ENCODE results near the gene PI3.

The PI3 gene

DNA sequence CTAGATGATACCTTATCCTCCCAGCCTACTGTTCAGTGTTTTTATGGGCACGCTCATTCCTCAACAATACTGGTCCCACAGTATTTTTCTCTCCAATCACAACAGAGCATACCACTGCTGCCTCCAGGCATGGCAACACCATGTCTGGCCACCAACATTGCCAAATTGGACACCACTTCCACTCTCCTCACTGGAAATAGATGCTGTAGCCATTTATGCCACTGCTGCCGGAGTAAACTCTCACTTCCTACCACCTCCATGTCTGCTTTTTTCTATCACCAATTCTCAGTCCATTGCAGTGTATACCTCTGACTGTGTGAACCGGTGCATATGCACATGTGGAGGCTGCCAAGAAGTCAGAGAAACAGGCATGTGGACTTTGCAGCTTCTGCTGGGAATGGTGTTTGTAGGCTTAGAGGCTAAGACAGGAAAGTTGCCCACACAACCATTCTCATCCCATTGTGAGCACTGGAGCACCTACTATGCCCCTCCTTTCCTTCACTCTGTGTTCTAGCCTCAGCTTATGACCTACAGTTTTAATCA, 14.4 kb downstream of the PI3 start:
- DNase-seq, result no peak

GRCh38 chr20:45189861-45190260, 15.2 kb downstream of the PI3 start:
- no peak for DNase-seq

GRCh38 chr20:45191926-45192325, 17.2 kb downstream of the PI3 start:
- no peak for DNase-seq

- no peak for DNase-seq
These were observed 18.6 kb downstream of the PI3 start for GRCh38 chr20:45193331-45193730.

- no peak for DNase-seq
These were observed 32.0 kb downstream of the PI3 start, which contains the start of gene SEMG1 for GRCh38 chr20:45206725-45207124. Gene SEMG1, plus strand, starts transcription at chr20:45207033. Its CDS starts 21 bp downstream, at chr20:45207054.

DNA sequence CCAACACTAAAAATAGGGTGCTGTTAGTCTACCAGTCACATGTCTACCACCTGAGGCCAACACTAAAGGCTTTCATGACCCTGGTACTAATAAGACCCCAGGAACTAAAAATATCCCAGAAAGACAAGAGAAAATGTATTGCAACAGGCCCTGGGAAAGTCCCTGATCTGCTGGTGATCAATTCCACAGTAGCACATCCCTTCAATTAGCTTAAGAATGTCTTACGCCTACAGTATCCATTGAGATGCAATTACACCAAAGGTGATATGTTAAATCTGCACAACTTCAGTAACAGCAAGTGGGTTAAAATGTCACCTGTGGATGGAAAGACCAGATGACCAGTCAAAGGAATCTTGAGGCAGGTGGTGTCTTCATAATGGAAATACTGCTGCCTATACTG, 35.2 kb downstream of the PI3 start:
- DNase-seq, result no peak

GRCh38 chr20:45211569-45212474, 37.1 kb downstream of the PI3 start:
- DNase-seq, result peak; percentile 40

- no peak for DNase-seq
These were observed 38.1 kb downstream of the PI3 start for GRCh38 chr20:45212836-45213235.

DNA sequence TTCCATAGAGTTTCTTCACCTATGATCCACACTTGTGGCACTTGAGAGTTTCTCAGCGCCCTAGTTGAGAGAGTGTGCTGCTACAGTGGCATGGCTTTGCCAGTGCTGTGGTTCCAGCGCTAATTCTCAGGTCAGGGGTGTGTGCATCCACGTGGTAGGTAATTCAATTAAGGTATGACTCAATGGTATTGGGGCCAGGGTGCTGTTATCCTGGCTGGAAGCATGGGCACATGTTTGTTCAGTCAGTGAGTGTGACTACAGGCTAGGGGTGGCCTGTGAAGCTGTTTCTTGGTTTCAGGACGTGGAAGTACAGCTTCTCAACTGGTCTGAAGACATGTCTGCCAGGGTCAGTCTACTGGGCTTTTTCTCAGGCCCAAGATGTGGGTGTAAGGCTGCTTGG, 43.4 kb downstream of the PI3 start:
- DNase-seq, result no peak

DNA sequence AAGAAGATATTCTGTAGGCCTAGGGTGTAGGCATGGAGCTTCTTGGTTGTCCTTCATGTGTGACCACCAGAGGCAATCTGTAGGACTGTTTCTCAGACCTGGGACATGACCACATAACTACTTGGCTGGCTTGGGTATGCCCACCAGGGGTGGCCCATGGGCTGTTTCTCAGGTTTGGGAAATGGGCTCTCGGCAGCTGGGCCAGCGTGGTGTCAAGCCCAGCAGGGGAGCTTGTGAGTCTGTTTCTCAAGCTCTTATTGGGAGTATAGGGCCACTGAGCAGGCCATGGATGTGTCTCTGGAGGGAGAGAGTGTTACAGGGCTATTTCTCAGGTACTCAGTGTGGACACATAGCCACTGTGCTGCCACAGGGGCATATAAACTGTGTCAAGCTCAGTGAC, 43.9 kb downstream of the PI3 start:
- DNase-seq, result no peak

DNA sequence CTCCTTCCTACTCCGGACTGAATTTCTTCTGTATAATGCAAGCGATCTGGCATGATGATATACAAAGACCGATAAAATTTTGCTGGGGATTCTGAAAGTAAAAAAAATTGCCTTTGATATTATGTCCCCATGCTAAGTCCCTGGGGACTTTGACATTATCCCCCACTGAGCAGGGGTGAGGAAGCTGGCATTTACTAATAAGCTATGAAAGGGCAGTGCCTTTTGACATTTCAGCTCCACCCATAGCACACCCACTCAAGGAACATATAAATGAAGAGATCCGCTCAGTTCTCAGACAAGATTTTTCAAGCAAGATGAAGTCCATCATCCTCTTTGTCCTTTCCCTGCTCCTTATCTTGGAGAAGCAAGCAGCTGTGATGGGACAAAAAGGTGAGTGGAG, 46.4 kb downstream of the PI3 start, which contains the start of gene SEMG2:
TSS of gene SEMG2 (plus strand) at position 298 of the 400 bp plus-strand sequence. CDS start at position 315, 17 bp downstream.
- no peak for DNase-seq

DNA sequence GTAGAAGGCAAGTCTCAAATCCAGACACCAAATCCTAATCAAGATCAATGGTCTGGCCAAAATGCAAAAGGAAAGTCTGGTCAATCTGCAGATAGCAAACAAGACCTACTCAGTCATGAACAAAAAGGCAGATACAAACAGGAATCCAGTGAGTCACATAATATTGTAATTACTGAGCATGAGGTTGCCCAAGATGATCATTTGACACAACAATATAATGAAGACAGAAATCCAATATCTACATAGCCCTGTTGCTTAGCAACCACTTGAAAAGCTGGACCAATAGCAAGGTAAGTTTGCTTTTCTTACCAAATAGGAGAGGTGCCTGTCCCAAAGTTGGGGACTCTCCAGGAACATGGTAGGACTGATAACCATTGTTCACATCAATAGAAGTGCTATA, 48.4 kb downstream of the PI3 start:
- DNase-seq, result no peak

Measured in DMS53 (cell line).